ENCODE data around the gene IZUMO1R.
"Not testable (repeated sequence)": the region's sequence is repeated elsewhere in the genome, so short reads cannot be mapped to it uniquely, and the experiment has no call there.

Gene IZUMO1R

GRCh38 chr11:94328587-94329080, 24.3 kb downstream of the IZUMO1R start:
- no peak for DNase-seq

GRCh38 chr11:94329501-94329900, 25.1 kb downstream of the IZUMO1R start:
- no peak for DNase-seq

- DNase-seq, result no peak
Observed at GRCh38 chr11:94330789-94331188, 26.4 kb downstream of the IZUMO1R start.

GRCh38 chr11:94332814-94333213, 28.4 kb downstream of the IZUMO1R start:
- DNase-seq, result no peak

DNA sequence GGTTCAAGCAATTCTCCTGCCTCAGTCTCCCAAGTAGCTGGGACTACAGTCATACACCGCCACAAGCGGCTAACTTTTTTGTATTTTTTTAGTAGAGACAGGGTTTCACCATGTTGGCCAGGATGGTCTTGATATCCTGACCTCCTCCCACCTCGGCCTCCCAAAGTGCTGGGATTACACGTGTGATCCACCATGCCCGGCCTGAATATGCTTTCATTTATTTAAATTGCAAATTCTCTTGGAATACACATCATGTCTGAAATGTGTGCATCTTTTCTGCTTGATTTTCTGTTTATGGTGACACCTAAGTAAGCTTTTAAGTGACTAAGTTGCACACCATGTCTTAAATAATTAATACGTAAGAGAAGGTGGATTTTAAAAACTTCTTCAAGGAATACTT, 31.7 kb downstream of the IZUMO1R start:
- DNase-seq, result no peak

DNA sequence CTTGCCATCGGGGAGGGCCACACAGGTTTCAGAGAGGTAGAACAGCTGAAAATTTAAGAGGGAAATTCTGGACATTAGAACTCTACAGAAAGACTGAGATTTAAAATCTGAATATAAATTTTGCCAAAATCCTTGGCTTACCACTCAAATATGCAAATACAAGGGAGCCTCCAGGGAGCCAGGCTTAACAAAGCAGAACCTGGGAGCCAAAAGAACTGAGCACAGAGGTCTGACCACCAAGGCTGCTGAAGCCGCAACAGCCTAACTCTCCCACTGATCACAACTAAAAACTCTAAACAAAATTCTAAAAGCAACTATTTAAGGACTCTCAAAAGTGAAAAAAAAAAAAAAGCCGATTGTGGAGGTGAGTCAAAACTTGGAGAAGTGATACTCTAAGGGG, 34.3 kb downstream of the IZUMO1R start:
- no peak for DNase-seq

DNA sequence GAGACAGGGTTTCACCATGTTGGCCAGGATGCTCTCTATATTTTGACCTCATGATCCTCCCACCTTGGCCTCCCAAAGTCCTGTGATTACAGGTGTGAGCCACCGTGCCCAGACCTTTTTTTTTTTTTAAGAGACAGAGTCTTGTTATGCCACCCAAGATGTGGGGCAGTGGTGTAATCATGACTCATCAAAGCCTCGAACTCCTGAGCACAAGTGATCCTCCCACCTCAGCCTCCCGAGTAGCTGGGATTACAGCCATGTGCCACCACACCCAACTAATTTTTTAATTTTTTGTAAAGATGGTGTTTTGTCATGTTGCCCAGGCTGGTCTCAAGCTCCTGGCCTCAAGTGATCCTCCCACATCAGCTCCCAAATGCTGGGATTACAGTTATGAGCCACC, 37.9 kb downstream of the IZUMO1R start:
- DNase-seq, result no peak

DNA sequence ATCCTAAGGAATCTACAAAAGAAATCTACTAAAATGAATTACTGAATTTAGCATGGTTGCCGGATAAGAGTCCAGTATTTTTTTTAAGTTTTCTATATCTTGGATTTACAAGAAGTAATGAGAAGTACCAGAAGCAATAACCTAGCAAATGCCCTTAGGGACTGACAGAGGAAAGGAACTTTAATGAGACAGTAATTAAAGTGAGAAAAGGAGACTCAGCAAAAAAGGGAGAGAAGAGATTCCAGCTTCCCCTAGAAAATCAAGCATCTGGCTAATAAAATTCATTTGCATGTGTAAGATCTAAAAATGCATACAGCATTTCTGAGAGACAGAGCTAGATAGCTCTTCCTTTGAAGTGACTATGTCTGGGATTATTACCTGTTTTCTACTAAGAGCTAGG, 39.1 kb downstream of the IZUMO1R start:
- no peak for DNase-seq

- not testable (repeated sequence) for DNase-seq
Observed at GRCh38 chr11:94346311-94346710, 41.9 kb downstream of the IZUMO1R start.

DNA sequence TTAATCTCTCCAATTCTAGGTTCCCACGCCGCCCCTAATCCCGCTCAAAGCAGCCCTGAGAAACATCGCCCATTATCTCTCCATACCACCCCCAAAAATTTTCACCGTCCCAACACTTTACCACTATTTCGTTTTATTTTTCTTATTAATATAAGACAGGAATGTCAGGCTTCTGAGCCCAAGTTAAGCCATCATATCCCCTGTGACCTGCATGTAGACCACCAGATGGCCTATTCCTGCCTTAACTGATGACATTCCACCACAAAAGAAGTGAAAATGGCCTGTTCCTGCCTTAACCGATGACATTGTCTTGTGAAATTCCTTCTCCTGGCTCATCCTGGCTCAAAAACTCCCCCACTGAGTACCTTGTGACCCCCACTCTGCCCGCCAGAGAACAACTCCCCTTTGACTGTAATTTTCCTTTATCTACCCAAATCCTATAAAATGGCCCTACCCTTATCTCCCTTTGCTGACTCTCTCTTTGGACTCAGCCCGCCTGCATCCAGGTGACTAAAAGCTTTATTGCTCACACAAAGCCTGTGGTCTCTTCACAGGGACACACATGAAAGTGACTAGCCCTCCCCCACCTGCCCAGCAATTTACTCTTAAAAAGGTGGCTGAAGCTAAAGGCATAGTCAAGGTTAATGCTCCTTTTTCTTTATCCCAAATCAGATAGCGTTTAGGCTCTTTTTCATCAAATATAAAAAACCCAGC, 46.6 kb downstream of the IZUMO1R start:
- not testable (repeated sequence) for DNase-seq
